ENCODE results near the gene ACTG2. TPM values are rescaled to one million over a fixed set of nuclear protein-coding genes. Genes with fewer than 3 reads are reported as not detected.
"Not testable (repeated sequence)": the region's sequence is repeated elsewhere in the genome, so short reads cannot be mapped to it uniquely, and the experiment has no call there.

Gene ACTG2
- total and polyA plus RNA-seq, 12 donors, result 0.52 to 94.0 (median 2.9) TPM

DNA sequence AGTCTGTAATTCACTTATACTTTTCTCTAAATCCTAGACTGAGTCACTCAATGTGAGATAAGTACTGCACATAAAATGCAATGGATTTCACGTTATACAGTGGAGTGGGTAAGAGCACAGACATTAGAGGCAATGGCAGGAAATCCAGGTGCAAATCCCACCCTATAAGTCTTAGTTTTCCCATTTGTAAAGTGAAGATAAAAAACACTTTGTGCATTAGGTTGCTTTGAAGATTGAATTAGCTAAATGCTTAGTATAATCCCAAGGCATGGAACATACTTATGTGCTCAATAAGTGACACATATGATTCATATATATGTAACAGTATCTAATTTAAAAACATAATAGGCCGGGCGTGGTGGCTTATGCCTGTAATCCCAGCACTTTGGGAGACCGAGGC, 10.5 kb downstream of the ACTG2 start:
- H3K36me3 ChIP-seq (replicated peaks in 1 of 2), result no peaks in the 10 kb centered on the region
- no peak for DNase-seq
- H3K27ac ChIP-seq, result no peak overlapping the region
- no peaks in the 10 kb centered on the region for H3K27me3 ChIP-seq
- H3K9me3 ChIP-seq (replicated peaks in 1 of 3), result no peaks in the 10 kb centered on the region
- no peak overlapping the region for H3K4me3 ChIP-seq
- TF ChIP-seq, protein P1, sequence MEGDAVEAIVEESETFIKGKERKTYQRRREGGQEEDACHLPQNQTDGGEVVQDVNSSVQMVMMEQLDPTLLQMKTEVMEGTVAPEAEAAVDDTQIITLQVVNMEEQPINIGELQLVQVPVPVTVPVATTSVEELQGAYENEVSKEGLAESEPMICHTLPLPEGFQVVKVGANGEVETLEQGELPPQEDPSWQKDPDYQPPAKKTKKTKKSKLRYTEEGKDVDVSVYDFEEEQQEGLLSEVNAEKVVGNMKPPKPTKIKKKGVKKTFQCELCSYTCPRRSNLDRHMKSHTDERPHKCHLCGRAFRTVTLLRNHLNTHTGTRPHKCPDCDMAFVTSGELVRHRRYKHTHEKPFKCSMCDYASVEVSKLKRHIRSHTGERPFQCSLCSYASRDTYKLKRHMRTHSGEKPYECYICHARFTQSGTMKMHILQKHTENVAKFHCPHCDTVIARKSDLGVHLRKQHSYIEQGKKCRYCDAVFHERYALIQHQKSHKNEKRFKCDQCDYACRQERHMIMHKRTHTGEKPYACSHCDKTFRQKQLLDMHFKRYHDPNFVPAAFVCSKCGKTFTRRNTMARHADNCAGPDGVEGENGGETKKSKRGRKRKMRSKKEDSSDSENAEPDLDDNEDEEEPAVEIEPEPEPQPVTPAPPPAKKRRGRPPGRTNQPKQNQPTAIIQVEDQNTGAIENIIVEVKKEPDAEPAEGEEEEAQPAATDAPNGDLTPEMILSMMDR (IDR thresholded peaks at IDR 0.05), result no peak
- no peak for TF ChIP-seq POLR2A (IDR thresholded peaks at IDR 0.05)
- intact Hi-C loops (cut with DNase I), result no loop called here
- WGBS, 4 donors, result 79 to 87% (median 82%) methylated on average over 4 of the region's 4 CpGs
- H3K4me1 ChIP-seq (replicated peaks in 1 of 2), result no peaks in the 10 kb centered on the region

DNA sequence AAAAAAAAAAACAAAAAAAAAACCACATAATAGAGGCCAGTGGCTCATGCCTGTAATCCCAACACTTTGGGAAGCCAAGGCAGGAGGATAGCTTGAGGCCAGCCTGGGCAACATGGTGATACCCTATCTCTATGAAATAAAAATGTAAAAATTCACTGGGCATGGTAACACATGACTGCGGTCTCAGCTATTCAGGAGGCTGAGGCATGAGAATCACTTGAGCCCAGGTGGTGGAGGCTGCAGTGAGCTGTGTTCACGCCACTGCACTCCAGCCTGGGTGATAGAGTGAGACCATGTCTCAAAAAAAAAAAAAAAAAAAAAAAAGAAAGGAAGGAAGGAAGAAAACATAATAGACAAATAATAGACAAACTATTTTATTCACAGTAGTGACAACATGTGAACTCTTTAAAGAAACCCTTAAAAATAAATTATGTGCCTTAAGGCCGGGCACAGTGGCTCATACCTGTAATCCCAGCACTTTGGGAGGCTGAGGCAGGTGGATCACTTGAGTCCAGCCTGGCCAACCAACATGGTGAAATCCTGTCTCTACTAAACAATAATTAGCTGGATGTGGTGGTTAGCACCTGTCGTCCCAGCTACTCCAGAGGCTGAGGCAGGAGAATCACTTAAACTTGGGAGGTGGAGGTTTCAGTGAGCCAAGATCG, 11.3 kb downstream of the ACTG2 start:
- H3K27ac ChIP-seq; DNase-seq; H3K4me3 ChIP-seq; H3K36me3 ChIP-seq (replicated peaks in 1 of 2); H3K9me3 ChIP-seq (replicated peaks in 1 of 3); intact Hi-C loops (cut with DNase I); H3K4me1 ChIP-seq (replicated peaks in 1 of 2); H3K27me3 ChIP-seq: not testable (repeated sequence)
- WGBS, 4 donors, result 79 to 90% (median 88%) methylated on average over 5 of the region's 5 CpGs

DNA sequence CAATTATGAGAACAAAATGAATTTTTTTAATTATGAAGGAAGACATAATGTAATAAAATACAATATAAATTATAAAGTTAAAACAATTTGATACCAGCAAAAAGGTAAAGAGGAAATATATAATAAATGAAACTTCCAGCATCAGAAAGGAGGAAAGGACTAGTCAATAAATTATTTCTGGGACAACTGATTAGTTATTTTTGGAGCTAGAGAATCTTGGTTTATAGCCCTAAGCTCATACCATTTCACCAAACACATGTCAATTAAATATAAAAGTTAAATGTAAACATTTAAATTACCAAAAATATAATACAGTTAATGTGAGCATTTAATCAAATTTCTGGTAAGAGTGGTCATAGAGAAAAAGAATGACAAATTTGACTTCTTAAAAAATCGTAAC, 12.1 kb downstream of the ACTG2 start:
- whole genome bisulfite sequencing, 4 donors, result 63 to 83% (median 76%) methylated on average over 1 of the region's 1 CpG
- Histone ChIP-seq H3K36me3 (replicated peaks in 1 of 2) (no peaks in the 10 kb centered on the region), H3K9me3 (replicated peaks in 1 of 3) (no peaks in the 10 kb centered on the region), H3K4me3 (no peak overlapping the region), H3K27me3 (no peaks in the 10 kb centered on the region), H3K4me1 (replicated peaks in 1 of 2) (no peaks in the 10 kb centered on the region), H3K27ac (no peak overlapping the region)
- intact Hi-C loops (cut with DNase I), result no loop called here
- no peak for DNase-seq
- TF ChIP-seq, protein P1 (IDR thresholded peaks at IDR 0.05), result no peak
- no peak for TF ChIP-seq POLR2A (IDR thresholded peaks at IDR 0.05)

DNA sequence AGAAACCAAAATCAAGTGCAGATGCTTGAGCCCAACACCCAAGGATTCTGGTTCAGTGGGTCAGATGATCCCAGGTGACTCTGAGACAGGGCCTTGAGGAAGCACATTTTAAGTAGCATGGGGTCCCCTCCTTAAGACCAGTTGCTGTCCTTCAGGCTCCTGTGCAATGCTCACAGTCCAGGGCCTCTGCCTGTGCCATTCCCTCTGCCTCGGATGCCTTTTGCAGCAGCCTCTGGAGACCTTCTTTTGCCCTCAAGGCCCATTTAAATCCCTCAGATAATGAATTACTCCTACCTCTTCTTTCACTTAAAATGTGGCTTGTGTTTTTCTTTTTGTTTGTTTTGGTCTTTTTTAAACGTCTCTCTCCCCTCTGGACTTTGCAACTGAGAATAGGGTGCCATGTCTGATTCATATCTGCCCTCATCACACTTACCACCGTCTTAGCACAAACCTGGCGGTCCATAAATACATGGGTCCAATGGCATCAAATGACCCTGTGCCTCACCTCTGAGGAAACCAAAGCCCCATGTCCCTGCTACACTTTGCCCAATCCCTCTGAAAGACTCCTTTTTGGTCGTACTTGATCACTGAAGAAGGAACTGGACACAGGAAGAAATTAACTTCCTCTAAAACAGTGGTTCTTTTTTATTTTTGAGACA, 14.2 kb downstream of the ACTG2 start:
- no peaks in the 10 kb centered on the region for H3K9me3 ChIP-seq (replicated peaks in 1 of 3)
- no peak overlapping the region for H3K27ac ChIP-seq
- no peaks in the 10 kb centered on the region for H3K4me1 ChIP-seq (replicated peaks in 1 of 2)
- DNase-seq, result no peak
- no peaks in the 10 kb centered on the region for H3K27me3 ChIP-seq
- WGBS, 4 donors, result 64 to 72% (median 68%) methylated on average over 5 of the region's 5 CpGs
- H3K4me3 ChIP-seq, result no peak overlapping the region
- no peaks in the 10 kb centered on the region for H3K36me3 ChIP-seq (replicated peaks in 1 of 2)
- TF ChIP-seq, protein P1 (IDR thresholded peaks at IDR 0.05), result no peak
- no peak for TF ChIP-seq POLR2A (IDR thresholded peaks at IDR 0.05)
- intact Hi-C loops (cut with DNase I), result no loop called here

Measured in adrenal gland (tissue), 12 donors.